Midbrain (tissue), 1 donor: ENCODE measurements around the gene MAP3K3.
A peak's percentile ranks its signal among the peaks of the same experiment; 100 is the strongest.

ENCODE experiments used
- DNase-seq: peaks from one replicate; lab custom pipeline; 2025; lab: John Stamatoyannopoulos, UW

MAP3K3 gene

GRCh38 chr17:63652106-63652505, 29.9 kb downstream of the MAP3K3 start:
- no peak for DNase-seq

- no peak for DNase-seq
These were observed 30.8 kb downstream of the MAP3K3 start for GRCh38 chr17:63653050-63653449.

- DNase-seq = no peak
These were observed 35.6 kb downstream of the MAP3K3 start for GRCh38 chr17:63657786-63658185.

GRCh38 chr17:63658366-63658765, 36.1 kb downstream of the MAP3K3 start:
- no peak for DNase-seq

- no peak for DNase-seq
These were observed 37.6 kb downstream of the MAP3K3 start for GRCh38 chr17:63659850-63660249.

- DNase-seq = peak; percentile 27
These were observed 43.5 kb downstream of the MAP3K3 start for GRCh38 chr17:63665527-63666214.

- no peak for DNase-seq
These were observed 50.6 kb downstream of the MAP3K3 start for GRCh38 chr17:63672856-63673255.

GRCh38 chr17:63675231-63675606, 53.0 kb downstream of the MAP3K3 start:
- no peak for DNase-seq

GRCh38 chr17:63675607-63676546, 53.7 kb downstream of the MAP3K3 start:
- peak; percentile 27 for DNase-seq

- DNase-seq = no peak
These were observed 54.4 kb downstream of the MAP3K3 start for GRCh38 chr17:63676584-63676983.

GRCh38 chr17:63679214-63679613, 57.0 kb downstream of the MAP3K3 start:
- no peak for DNase-seq

GRCh38 chr17:63680700-63681099, 58.5 kb downstream of the MAP3K3 start:
- no peak for DNase-seq

GRCh38 chr17:63681530-63681929, 59.3 kb downstream of the MAP3K3 start:
- no peak for DNase-seq

GRCh38 chr17:63682441-63682840, 60.2 kb downstream of the MAP3K3 start:
- DNase-seq = no peak

GRCh38 chr17:63682981-63683380, 60.8 kb downstream of the MAP3K3 start:
- DNase-seq = no peak

- DNase-seq = peak; percentile 49
These were observed 62.8 kb downstream of the MAP3K3 start for GRCh38 chr17:63685041-63685440.

- DNase-seq = no peak
These were observed 63.4 kb downstream of the MAP3K3 start for GRCh38 chr17:63685578-63685977.

GRCh38 chr17:63686138-63686685, 64.0 kb downstream of the MAP3K3 start:
- DNase-seq = no peak

- no peak for DNase-seq
These were observed 66.3 kb downstream of the MAP3K3 start for GRCh38 chr17:63688396-63689020.

- DNase-seq = no peak
These were observed 67.3 kb downstream of the MAP3K3 start for GRCh38 chr17:63689479-63689878.

- DNase-seq = no peak
These were observed 70.1 kb downstream of the MAP3K3 start for GRCh38 chr17:63692195-63692816.
